Liver (tissue), 9 donors: ENCODE results near the gene MMS19. TPM values are rescaled to one million over a fixed set of nuclear protein-coding genes. Genes with fewer than 3 reads are reported as not detected.

ENCODE experiments used
- DNase-seq: peaks from one replicate; pipeline ENCODE4 v3.0.0-alpha.2; 2017; ENCODE audit warnings: low spot score
- H3K27ac ChIP-seq, 2 donors: one replicate each; pipeline ENCODE4 v1.7.0; 2013; ENCODE audit warnings: inconsistent platforms in 2 of 2, low read length in 2 of 2, control low read depth in 1 of 2, low read depth in 1 of 2, mild to moderate bottlenecking in 1 of 2
- H3K27me3 ChIP-seq, 4 donors: one replicate each; pipeline versions ENCODE4 v1.6.1 to v1.7.0; 2013; ENCODE audit warnings: low read length in 3 of 4, inconsistent platforms in 1 of 4, mild to moderate bottlenecking in 1 of 4, moderate library complexity in 1 of 4; ENCODE audit not compliant: control insufficient read depth in 4 of 4, insufficient read depth in 4 of 4
- H3K36me3 ChIP-seq, 4 donors: one replicate each; pipeline versions ENCODE4 v1.6.1 to v1.7.0; 2013; ENCODE audit warnings: low read length in 3 of 4, mild to moderate bottlenecking in 3 of 4, low read depth in 1 of 4, moderate library complexity in 1 of 4; ENCODE audit not compliant: control insufficient read depth in 4 of 4, insufficient read depth in 3 of 4
- H3K4me1 ChIP-seq, 4 donors: one replicate each; pipeline versions ENCODE4 v1.6.1 to v1.7.0; 2013; ENCODE audit warnings: low read length in 3 of 4, mild to moderate bottlenecking in 3 of 4, moderate library complexity in 1 of 4; ENCODE audit not compliant: control insufficient read depth in 4 of 4, insufficient read depth in 4 of 4
- H3K4me3 ChIP-seq, 3 donors: one replicate each; pipeline versions ENCODE4 v1.6.1 to v1.7.0; 2013; ENCODE audit warnings: low read length in 3 of 3, control low read depth in 1 of 3, low read depth in 1 of 3, mild to moderate bottlenecking in 1 of 3
- H3K9ac ChIP-seq, 2 donors: one replicate each; pipeline ENCODE4 v1.7.0; 2013; ENCODE audit warnings: low read length in 2 of 2, mild to moderate bottlenecking in 2 of 2, moderate library complexity in 2 of 2, control low read depth in 1 of 2, low read depth in 1 of 2
- H3K9me3 ChIP-seq, 4 donors: one replicate each; pipeline versions ENCODE4 v1.6.1 to v1.7.0; 2013; ENCODE audit warnings: low read length in 3 of 4; ENCODE audit not compliant: control insufficient read depth in 4 of 4
- CTCF ChIP-seq: fragments of 150-350 bp; IDR thresholded peaks from 2 replicates; pipeline ENCODE4 v1.5.1; 2017; ENCODE audit warnings: improper control_type of control experiment, low read depth, low read length; ENCODE audit not compliant: missing input control
- EGR1 ChIP-seq, 2 donors: IDR thresholded peaks; 2 replicates each; pipeline ENCODE4 v1.6.1; 2016 to 2018; ENCODE audit warnings: antibody characterized with exemption in 2 of 2, low read depth in 2 of 2
- FOXA1 ChIP-seq: IDR thresholded peaks from 2 replicates; pipeline ENCODE4 v1.6.1; 2016; ENCODE audit warnings: antibody characterized with exemption
- GABPA ChIP-seq, 2 donors: IDR thresholded peaks in 1 of 2; conservative IDR thresholded peaks in 1 of 2; 2 replicates each; pipeline ENCODE4 v1.6.1; 2016; ENCODE audit warnings: antibody characterized with exemption in 2 of 2, mild to moderate bottlenecking in 1 of 2, moderate library complexity in 1 of 2
- HNF4A ChIP-seq, 2 donors: conservative IDR thresholded peaks; 2 replicates each; pipeline ENCODE4 v1.6.1; 2016; ENCODE audit warnings: antibody characterized with exemption in 2 of 2, mild to moderate bottlenecking in 2 of 2
- HNF4G ChIP-seq: IDR thresholded peaks from 2 replicates; pipeline ENCODE4 v1.6.1; 2016; ENCODE audit warnings: antibody characterized with exemption
- JUND ChIP-seq, 2 donors: IDR thresholded peaks; 2 replicates each; pipeline ENCODE4 v1.6.1; 2016; ENCODE audit warnings: antibody characterized with exemption in 2 of 2
- MAX ChIP-seq: IDR thresholded peaks from 2 replicates; pipeline ENCODE4 v1.6.1; 2016; ENCODE audit warnings: antibody characterized with exemption
- NR2F2 ChIP-seq: IDR thresholded peaks from 2 replicates; pipeline ENCODE4 v1.6.1; 2016; ENCODE audit warnings: antibody characterized with exemption
- RAD21 ChIP-seq, 2 donors: IDR thresholded peaks; 2 replicates each; pipeline ENCODE4 v1.6.1; 2016; ENCODE audit warnings: antibody characterized with exemption in 2 of 2, mild to moderate bottlenecking in 2 of 2
- REST ChIP-seq: IDR thresholded peaks from 2 replicates; pipeline ENCODE4 v1.6.1; 2016; ENCODE audit warnings: antibody characterized with exemption, mild to moderate bottlenecking
- RXRA ChIP-seq, 2 donors: IDR thresholded peaks; 2 replicates each; pipeline ENCODE4 v1.6.1; 2017 to 2018; ENCODE audit warnings: antibody characterized with exemption in 2 of 2, mild to moderate bottlenecking in 1 of 2
- SP1 ChIP-seq: IDR thresholded peaks from 2 replicates; pipeline ENCODE4 v1.6.1; 2018; ENCODE audit warnings: antibody characterized with exemption, mild to moderate bottlenecking
- TAF1 ChIP-seq: conservative IDR thresholded peaks from 2 replicates; pipeline ENCODE4 v1.6.1; 2016; ENCODE audit warnings: antibody characterized with exemption, mild to moderate bottlenecking
- YY1 ChIP-seq: IDR thresholded peaks from 2 replicates; pipeline ENCODE4 v1.6.1; 2016; ENCODE audit warnings: antibody characterized with exemption, mild to moderate bottlenecking
- ZBTB33 ChIP-seq: IDR thresholded peaks from 2 replicates; pipeline ENCODE4 v1.6.1; 2016; ENCODE audit warnings: antibody characterized with exemption
- WGBS: extraction: QIAGEN DNeasy Blood & Tissue Kit; methylation state at CpG from one replicate; pipeline ENCODE4 v1.1.7; 2013; 5-methylcytosine and 5-hydroxymethylcytosine counted together
- polyA plus RNA-seq, 2 donors: library from polyadenylated mRNA; stranded (reverse) in 1 of 2; unstranded in 1 of 2; fragments of 200-250 nt in 1 of 2; fragments of >200 nt in 1 of 2; fragmentation: Nextera tagmentation in 1 of 2; extraction: Ambion mirVana in 1 of 2; gene quantifications; one replicate each; pipeline versions ENCODE4 v1.2.1 to v1.2.3, GENCODE V29; 2013 to 2015
- total RNA-seq, 2 donors: library from RNA; depleted of rRNA; stranded (reverse); fragments of >200 nt; gene quantifications; one replicate each; pipeline ENCODE4 v1.2.3, GENCODE V29; 2014
- donor health status: healthy.
- donor health status: healthy.
- donor health status: healthy.
- donor health status: healthy.
- donor health status: healthy.

MMS19 gene
- total RNA-seq (10 to 100 TPM; 28.9 to 29.1 TPM), polyA plus RNA-seq (10 to 100 TPM; 15.0 to 19.4 TPM)

GRCh38 chr10:97498076-97498840 lies at the start of gene MMS19:
TSS of gene MMS19 (minus strand) at chr10:97498422. CDS start at chr10:97498384, 38 bp downstream.
- TF ChIP-seq TAF1 (no peak), CTCF (peak; percentile 5), FOXA1 (no peak), REST (peak; percentile 65), EGR1 (IDR thresholded peaks at IDR 0.05; ENCODE audit: low read depth in 2 of 2) (no peak), GABPA (IDR thresholded peaks at IDR 0.05 in 1 of 2, conservative IDR thresholded peaks at IDR 0.05 in 1 of 2) (no peak), MAX (no peak), ZBTB33 (no peak), HNF4G (no peak), SP1 (peak; percentile 81), RAD21 (IDR thresholded peaks at IDR 0.05) (no peak), JUND (IDR thresholded peaks at IDR 0.05) (no peak), NR2F2 (no peak), HNF4A (conservative IDR thresholded peaks at IDR 0.05) (peak in 1 of 2 donors; percentile 6), RXRA (IDR thresholded peaks at IDR 0.05) (peak in 1 of 2 donors; percentile 18), YY1 (peak; percentile 97)
- under 1% methylated on average over 73 of the region's 73 CpGs for WGBS

More at GRCh38 chr10:97498076-97498840, at the start of gene MMS19:
- H3K27me3 ChIP-seq = no peaks in the 10 kb centered on the region
- peak within 1 kb of the TSS; percentile 78 to 94 (median 93) for H3K4me3 ChIP-seq
- peaks cover 0 to 22% (median 15%) of the 10 kb centered on the region in 4 donors for H3K4me1 ChIP-seq
- H3K9me3 ChIP-seq = no peaks in the 10 kb centered on the region
- peak within 1 kb of the TSS; percentile 89 to 94 for H3K27ac ChIP-seq
- DNase-seq = peak; percentile 100
- H3K9ac ChIP-seq = peak within 1 kb of the TSS; percentile 81 to 88
- H3K36me3 ChIP-seq = no peaks in the 10 kb centered on the region
